ENCODE measurements around the gene CACNA1G. TPM values are rescaled to one million over a fixed set of nuclear protein-coding genes. Genes with fewer than 3 reads are reported as not detected.

Gene CACNA1G
- total RNA-seq, 3 donors from 2014 or later (not counting 1 experiment from before 2014, with no cell fraction given) = not detected

DNA sequence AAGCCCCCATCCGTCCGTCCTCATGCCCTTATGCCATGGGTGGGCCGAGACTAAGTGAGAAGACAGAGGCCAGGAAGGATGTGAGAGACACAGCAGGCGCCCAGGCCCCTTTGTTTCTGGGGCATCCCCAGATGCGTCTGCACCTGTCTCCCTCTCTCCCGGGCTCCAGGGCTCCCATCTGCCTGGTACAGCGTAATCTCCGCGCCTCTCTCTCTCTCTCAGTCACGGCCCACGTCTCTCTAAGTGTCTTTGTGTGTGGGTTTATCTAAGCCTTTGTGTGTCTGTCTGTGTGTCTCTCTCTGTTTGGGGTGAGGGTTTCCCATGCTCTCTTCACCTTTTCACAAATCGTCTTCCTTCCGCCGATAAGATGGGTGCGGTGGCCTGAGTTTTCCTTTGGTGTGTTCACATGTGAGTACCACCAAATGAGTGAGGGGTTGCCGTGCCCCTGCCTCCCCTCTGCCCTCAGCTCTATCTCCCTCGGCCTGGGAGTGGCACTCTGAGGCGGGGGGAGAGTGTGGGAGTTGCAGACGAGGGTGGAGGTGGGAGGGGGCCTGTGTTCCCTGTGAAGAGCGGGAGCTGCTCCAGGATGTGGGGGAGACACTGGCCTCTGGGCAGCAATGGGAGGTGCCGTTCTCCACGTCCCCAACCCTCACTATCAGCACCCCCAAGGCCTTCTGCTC is 48.3 kb downstream of the CACNA1G start:
- no peaks in the 10 kb centered on the region for H3K9me3 Mint-ChIP-seq
- Histone ChIP-seq H3K36me3 (ENCODE audit: control insufficient read depth, insufficient read depth, low read length) (no peaks in the 10 kb centered on the region), H3K9me3 (ENCODE audit: control insufficient read depth, insufficient read depth, low read length) (no peaks in the 10 kb centered on the region), H3K4me3 (ENCODE audit: low read length) (no peak overlapping the region), H3K4me1 (ENCODE audit: control insufficient read depth, insufficient read depth, low read length) (peaks cover 9% of the 10 kb centered on the region), H3K27me3 (ENCODE audit: control insufficient read depth, insufficient read depth, low read length) (no peaks in the 10 kb centered on the region), H3K27ac (ENCODE audit: low read length) (no peak overlapping the region)
- no peaks in the 10 kb centered on the region for H3K36me3 Mint-ChIP-seq
- intact Hi-C loops (cut with micrococcal nuclease) = no loop called here
- H3K27ac Mint-ChIP-seq = no peak overlapping the region
- H3K4me3 Mint-ChIP-seq = no peak overlapping the region
- no peak for ATAC-seq
- DNase-seq = no peak
- TF ChIP-seq, protein P1, sequence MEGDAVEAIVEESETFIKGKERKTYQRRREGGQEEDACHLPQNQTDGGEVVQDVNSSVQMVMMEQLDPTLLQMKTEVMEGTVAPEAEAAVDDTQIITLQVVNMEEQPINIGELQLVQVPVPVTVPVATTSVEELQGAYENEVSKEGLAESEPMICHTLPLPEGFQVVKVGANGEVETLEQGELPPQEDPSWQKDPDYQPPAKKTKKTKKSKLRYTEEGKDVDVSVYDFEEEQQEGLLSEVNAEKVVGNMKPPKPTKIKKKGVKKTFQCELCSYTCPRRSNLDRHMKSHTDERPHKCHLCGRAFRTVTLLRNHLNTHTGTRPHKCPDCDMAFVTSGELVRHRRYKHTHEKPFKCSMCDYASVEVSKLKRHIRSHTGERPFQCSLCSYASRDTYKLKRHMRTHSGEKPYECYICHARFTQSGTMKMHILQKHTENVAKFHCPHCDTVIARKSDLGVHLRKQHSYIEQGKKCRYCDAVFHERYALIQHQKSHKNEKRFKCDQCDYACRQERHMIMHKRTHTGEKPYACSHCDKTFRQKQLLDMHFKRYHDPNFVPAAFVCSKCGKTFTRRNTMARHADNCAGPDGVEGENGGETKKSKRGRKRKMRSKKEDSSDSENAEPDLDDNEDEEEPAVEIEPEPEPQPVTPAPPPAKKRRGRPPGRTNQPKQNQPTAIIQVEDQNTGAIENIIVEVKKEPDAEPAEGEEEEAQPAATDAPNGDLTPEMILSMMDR (IDR thresholded peaks at IDR 0.05) = no peak
- H3K27me3 Mint-ChIP-seq (ENCODE audit: low read depth in 2 of 2) = peaks cover 8 to 15% of the 10 kb centered on the region in 2 donors
- 85% methylated on average over 15 of the region's 22 CpGs for WGBS (ENCODE audit: insufficient coverage)
- H3K4me1 Mint-ChIP-seq = peaks cover 0 to 6% of the 10 kb centered on the region in 2 donors

DNA sequence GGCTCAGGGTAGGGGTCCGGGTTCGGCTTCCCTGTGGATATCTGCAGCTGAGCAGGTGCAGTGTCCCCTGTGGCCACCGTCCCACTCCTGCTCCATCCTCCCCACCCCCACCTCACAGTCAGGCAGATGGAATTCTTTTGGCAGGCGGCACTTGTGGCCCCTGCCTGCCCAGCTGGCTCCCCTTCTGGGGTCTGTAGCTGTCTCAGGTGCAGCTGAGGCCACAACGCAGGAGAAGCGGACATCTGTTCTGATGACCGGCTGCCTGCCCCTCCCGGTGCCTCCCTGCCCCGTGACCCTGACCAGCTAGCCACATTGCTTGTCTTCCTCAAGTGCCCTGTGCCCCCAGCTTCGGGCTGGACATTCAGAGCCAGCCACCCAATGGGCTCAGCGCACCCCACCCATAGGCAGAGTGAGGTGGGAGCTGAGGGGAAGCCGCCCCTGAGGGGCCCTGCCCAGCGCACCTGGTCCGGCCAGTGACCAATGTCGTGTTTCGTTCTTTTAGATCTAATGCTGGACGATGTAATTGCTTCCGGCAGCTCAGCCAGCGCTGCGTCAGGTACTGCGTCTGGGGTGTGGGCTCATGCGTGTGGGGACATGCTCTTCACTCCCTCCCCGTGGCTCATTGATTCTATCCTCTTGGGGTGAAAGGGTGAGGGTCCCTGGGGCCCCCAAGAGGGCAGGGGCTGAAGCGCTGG is 49.0 kb downstream of the CACNA1G start:
- Histone ChIP-seq H3K4me1 (ENCODE audit: control insufficient read depth, insufficient read depth, low read length) (peaks cover 16% of the 10 kb centered on the region), H3K36me3 (ENCODE audit: control insufficient read depth, insufficient read depth, low read length) (no peaks in the 10 kb centered on the region), H3K27ac (ENCODE audit: low read length) (no peak overlapping the region), H3K4me3 (ENCODE audit: low read length) (no peak overlapping the region), H3K9me3 (ENCODE audit: control insufficient read depth, insufficient read depth, low read length) (no peaks in the 10 kb centered on the region), H3K27me3 (ENCODE audit: control insufficient read depth, insufficient read depth, low read length) (no peaks in the 10 kb centered on the region)
- TF ChIP-seq, protein P1 (IDR thresholded peaks at IDR 0.05) = no peak
- no peak overlapping the region for H3K4me3 Mint-ChIP-seq
- intact Hi-C loops (cut with micrococcal nuclease) = no loop called here
- 90% methylated on average over 24 of the region's 24 CpGs for WGBS (ENCODE audit: insufficient coverage)
- peaks cover 6 to 13% of the 10 kb centered on the region in 2 donors for H3K4me1 Mint-ChIP-seq
- H3K36me3 Mint-ChIP-seq = no peaks in the 10 kb centered on the region
- H3K9me3 Mint-ChIP-seq = no peaks in the 10 kb centered on the region
- peaks cover 8 to 15% of the 10 kb centered on the region in 2 donors for H3K27me3 Mint-ChIP-seq (ENCODE audit: low read depth in 2 of 2)
- DNase-seq (no peak), ATAC-seq (no peak)
- no peak overlapping the region for H3K27ac Mint-ChIP-seq

GRCh38 chr17:50611634-50612033 is 51.1 kb downstream of the CACNA1G start:
- intact Hi-C loops (cut with micrococcal nuclease) = no loop called here
- no peaks in the 10 kb centered on the region for H3K9me3 Mint-ChIP-seq
- Histone ChIP-seq H3K27ac (ENCODE audit: low read length) (no peak overlapping the region), H3K4me1 (ENCODE audit: control insufficient read depth, insufficient read depth, low read length) (peaks cover 16% of the 10 kb centered on the region), H3K9me3 (ENCODE audit: control insufficient read depth, insufficient read depth, low read length) (no peaks in the 10 kb centered on the region), H3K4me3 (ENCODE audit: low read length) (no peak overlapping the region), H3K36me3 (ENCODE audit: control insufficient read depth, insufficient read depth, low read length) (no peaks in the 10 kb centered on the region), H3K27me3 (ENCODE audit: control insufficient read depth, insufficient read depth, low read length) (no peaks in the 10 kb centered on the region)
- no peak overlapping the region for H3K27ac Mint-ChIP-seq
- DNase-seq (no peak), ATAC-seq (no peak)
- TF ChIP-seq, protein P1 (IDR thresholded peaks at IDR 0.05) = no peak
- no peak overlapping the region for H3K4me3 Mint-ChIP-seq
- peaks cover 0 to 14% of the 10 kb centered on the region in 2 donors for H3K27me3 Mint-ChIP-seq (ENCODE audit: low read depth in 2 of 2)
- peaks cover 6 to 15% of the 10 kb centered on the region in 2 donors for H3K4me1 Mint-ChIP-seq
- no peaks in the 10 kb centered on the region for H3K36me3 Mint-ChIP-seq
- WGBS (ENCODE audit: insufficient coverage) = 83% methylated on average over 5 of the region's 6 CpGs
